IgD-negative memory B cell (primary cell): ENCODE results near the gene OBP2A. TPM values are rescaled to one million over a fixed set of nuclear protein-coding genes. Genes with fewer than 3 reads are reported as not detected.
"Not testable (repeated sequence)": the region's sequence is repeated elsewhere in the genome, so short reads cannot be mapped to it uniquely, and the experiment has no call there.

Experiments
- H3K27ac Mint-ChIP-seq, 3 donors: one replicate each; pipeline ENCODE4 v1.8.0; 2020 to 2022; ENCODE audit warnings: mild to moderate bottlenecking in 3 of 3, mixed read lengths in 3 of 3, moderate library complexity in 1 of 3
- H3K27me3 Mint-ChIP-seq: one replicate; pipeline ENCODE4 v1.8.0; 2021; ENCODE audit warnings: mixed read lengths
- H3K36me3 Mint-ChIP-seq: one replicate; pipeline ENCODE4 v1.8.0; 2020; ENCODE audit warnings: mild to moderate bottlenecking, mixed read lengths
- H3K4me1 Mint-ChIP-seq, 3 donors: one replicate each; pipeline ENCODE4 v1.8.0; 2020 to 2022; ENCODE audit warnings: mixed read lengths in 3 of 3, mild to moderate bottlenecking in 1 of 3
- H3K4me3 Mint-ChIP-seq, 4 donors: one replicate each; pipeline ENCODE4 v1.8.0; 2020 to 2022; ENCODE audit warnings: mild to moderate bottlenecking in 4 of 4, mixed read lengths in 4 of 4, moderate library complexity in 3 of 4
- H3K9me3 Mint-ChIP-seq, 3 donors: one replicate each; pipeline ENCODE4 v1.8.0; 2020 to 2021; ENCODE audit warnings: mixed read lengths in 3 of 3, mild to moderate bottlenecking in 1 of 3
- polyA plus RNA-seq: library from polyadenylated mRNA; unstranded; fragments of 300-500 nt; fragmentation: Illumina TruSeq; gene quantifications from one replicate; pipeline ENCODE4 v1.2.3, GENCODE V29; 2021

OBP2A gene, protein sequence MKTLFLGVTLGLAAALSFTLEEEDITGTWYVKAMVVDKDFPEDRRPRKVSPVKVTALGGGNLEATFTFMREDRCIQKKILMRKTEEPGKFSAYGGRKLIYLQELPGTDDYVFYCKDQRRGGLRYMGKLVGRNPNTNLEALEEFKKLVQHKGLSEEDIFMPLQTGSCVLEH
- polyA plus RNA-seq, result not detected

- H3K36me3 Mint-ChIP-seq, H3K9me3 Mint-ChIP-seq, H3K27me3 Mint-ChIP-seq, H3K27ac Mint-ChIP-seq, H3K4me1 Mint-ChIP-seq: not testable (repeated sequence)
- H3K4me3 Mint-ChIP-seq, result peak within 1 kb of the TSS in 1 of 4 donors; percentile 72
These were observed at the start of gene OBP2A for GRCh38 chr9:135545646-135546176. TSS of gene OBP2A (plus strand) at chr9:135546126. CDS start at chr9:135546181, 55 bp downstream.

- Mint-ChIP-seq H3K9me3 (no peaks in the 10 kb centered on the region), H3K4me1 (peaks cover 0 to 7% (median 4%) of the 10 kb centered on the region in 3 donors), H3K4me3 (peak overlapping the region in 3 of 4 donors; percentile 30 to 95 (median 60)), H3K27me3 (no peaks in the 10 kb centered on the region), H3K27ac (peak overlapping the region in 1 of 3 donors; percentile 76), H3K36me3 (no peaks in the 10 kb centered on the region)
These were observed 47.4 kb upstream of the OBP2A start for GRCh38 chr9:135498381-135499126.

GRCh38 chr9:135499326-135500070, 46.4 kb upstream of the OBP2A start:
- Mint-ChIP-seq H3K27me3 (no peaks in the 10 kb centered on the region), H3K9me3 (no peaks in the 10 kb centered on the region), H3K4me1 (peaks cover 0 to 7% (median 4%) of the 10 kb centered on the region in 3 donors), H3K36me3 (no peaks in the 10 kb centered on the region), H3K27ac (peak overlapping the region in 2 of 3 donors; percentile 76 to 87), H3K4me3 (peak overlapping the region; percentile 90 to 95 (median 94))

- Mint-ChIP-seq H3K27ac (peak overlapping the region in 2 of 3 donors; percentile 39 to 63), H3K4me3 (peak overlapping the region; percentile 90 to 95 (median 94)), H3K9me3 (no peaks in the 10 kb centered on the region), H3K36me3 (peaks cover 3% of the 10 kb centered on the region), H3K4me1 (peaks cover 0 to 9% (median 6%) of the 10 kb centered on the region in 3 donors), H3K27me3 (no peaks in the 10 kb centered on the region)
These were observed 45.8 kb upstream of the OBP2A start for GRCh38 chr9:135500071-135500524.

DNA sequence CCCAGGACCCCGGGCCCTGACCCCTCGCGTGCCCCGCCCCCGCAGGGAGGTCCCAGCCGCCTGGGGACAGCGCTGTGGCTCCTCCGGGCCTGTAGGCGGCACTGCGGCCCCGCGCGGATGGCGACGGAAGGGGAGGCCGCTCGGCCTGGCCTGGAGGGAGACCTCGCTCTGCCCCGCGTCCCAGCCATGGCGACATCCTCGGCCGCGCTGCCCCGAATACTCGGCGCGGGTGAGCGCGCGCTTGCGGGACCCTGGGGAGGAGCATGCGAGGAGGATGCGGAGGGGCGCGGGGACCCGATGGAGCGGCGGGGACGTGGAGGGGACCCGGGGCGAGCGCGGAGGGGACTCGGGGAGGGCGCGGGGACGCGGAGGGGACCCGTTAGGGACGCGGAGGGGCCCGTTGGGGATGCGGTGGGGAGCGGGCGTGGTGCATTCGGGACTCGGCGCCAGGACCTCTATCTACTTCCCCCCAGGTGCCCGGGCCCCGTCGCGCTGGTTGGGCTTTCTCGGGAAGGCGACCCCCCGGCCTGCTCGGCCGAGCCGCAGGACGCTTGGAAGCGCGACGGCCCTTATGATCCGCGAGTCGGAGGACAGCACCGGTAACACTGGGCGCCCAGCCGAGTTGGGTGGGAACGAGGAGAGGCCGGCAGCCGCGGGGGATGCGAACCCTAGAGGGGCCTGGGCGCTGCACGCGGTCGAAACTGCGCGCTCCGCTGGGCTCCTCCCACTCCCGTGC, 45.2 kb upstream of the OBP2A start, which contains the start of gene MRPS2:
MRPS2 (plus strand) TSS at position 158 of the 736 bp plus-strand sequence; CDS start at position 187, 29 bp downstream.
- peak within 1 kb of the TSS; percentile 90 to 95 (median 94) for H3K4me3 Mint-ChIP-seq
- no peaks in the 10 kb centered on the region for H3K9me3 Mint-ChIP-seq
- peaks cover 5% of the 10 kb centered on the region for H3K36me3 Mint-ChIP-seq
- peaks cover 0 to 9% (median 6%) of the 10 kb centered on the region in 3 donors for H3K4me1 Mint-ChIP-seq
- peak within 1 kb of the TSS; percentile 76 to 87 (median 80) for H3K27ac Mint-ChIP-seq
- no peaks in the 10 kb centered on the region for H3K27me3 Mint-ChIP-seq

GRCh38 chr9:135501261-135502167, 44.4 kb upstream of the OBP2A start:
- Mint-ChIP-seq H3K27ac (peak overlapping the region in 2 of 3 donors; percentile 76 to 80), H3K36me3 (peaks cover 5% of the 10 kb centered on the region), H3K4me1 (peaks cover 0 to 9% (median 6%) of the 10 kb centered on the region in 3 donors), H3K27me3 (no peaks in the 10 kb centered on the region), H3K4me3 (peak overlapping the region; percentile 86 to 95 (median 92)), H3K9me3 (no peaks in the 10 kb centered on the region)

DNA sequence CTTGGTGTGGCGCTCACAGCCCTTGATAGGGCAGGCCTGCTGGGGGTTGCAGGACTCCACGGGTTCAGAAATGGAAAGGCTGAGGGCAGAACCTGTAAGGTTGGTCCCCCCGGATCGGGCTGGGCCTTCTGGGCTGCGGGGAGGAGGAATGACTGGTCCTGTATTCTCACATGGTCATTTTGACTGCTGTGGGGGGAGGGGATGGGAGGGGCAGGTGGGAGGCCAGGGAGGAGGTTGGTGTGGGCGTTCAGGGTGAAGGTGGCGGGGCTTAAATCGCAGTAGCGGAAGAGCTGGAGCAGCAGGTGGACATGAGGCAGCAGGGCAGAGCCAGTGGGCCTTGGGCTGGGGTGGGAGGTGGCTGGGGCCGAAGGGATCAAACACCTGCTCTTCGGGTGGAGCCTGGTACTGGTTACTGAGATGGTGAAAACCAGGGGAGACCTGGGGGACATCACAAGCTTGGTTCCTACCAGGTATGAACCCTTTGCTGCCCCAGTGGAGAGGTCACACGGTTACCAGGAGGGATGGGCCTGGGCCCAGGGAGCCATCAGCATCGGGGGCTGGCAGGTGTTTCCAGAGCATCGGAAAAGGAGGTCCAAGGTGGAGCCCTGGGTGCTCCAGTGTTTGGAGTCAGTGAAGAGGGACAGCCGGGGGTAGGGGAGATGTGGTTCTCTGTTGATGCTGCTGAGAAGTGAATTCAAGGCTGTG, 43.6 kb upstream of the OBP2A start:
- Mint-ChIP-seq H3K27ac (peak overlapping the region in 2 of 3 donors; percentile 53 to 80), H3K36me3 (peaks cover 5% of the 10 kb centered on the region), H3K4me3 (peak overlapping the region; percentile 63 to 95 (median 88)), H3K9me3 (no peaks in the 10 kb centered on the region), H3K27me3 (no peaks in the 10 kb centered on the region), H3K4me1 (peaks cover 0 to 9% (median 6%) of the 10 kb centered on the region in 3 donors)

- no peaks in the 10 kb centered on the region for H3K27me3 Mint-ChIP-seq
- peaks cover 5% of the 10 kb centered on the region for H3K36me3 Mint-ChIP-seq
- peak overlapping the region in 2 of 3 donors; percentile 53 to 67 for H3K27ac Mint-ChIP-seq
- H3K4me1 Mint-ChIP-seq, result peaks cover 0 to 9% (median 6%) of the 10 kb centered on the region in 3 donors
- H3K4me3 Mint-ChIP-seq, result peak overlapping the region in 3 of 4 donors; percentile 8 to 80 (median 78)
- H3K9me3 Mint-ChIP-seq, result no peaks in the 10 kb centered on the region
These were observed 43.0 kb upstream of the OBP2A start for GRCh38 chr9:135502873-135503321.

DNA sequence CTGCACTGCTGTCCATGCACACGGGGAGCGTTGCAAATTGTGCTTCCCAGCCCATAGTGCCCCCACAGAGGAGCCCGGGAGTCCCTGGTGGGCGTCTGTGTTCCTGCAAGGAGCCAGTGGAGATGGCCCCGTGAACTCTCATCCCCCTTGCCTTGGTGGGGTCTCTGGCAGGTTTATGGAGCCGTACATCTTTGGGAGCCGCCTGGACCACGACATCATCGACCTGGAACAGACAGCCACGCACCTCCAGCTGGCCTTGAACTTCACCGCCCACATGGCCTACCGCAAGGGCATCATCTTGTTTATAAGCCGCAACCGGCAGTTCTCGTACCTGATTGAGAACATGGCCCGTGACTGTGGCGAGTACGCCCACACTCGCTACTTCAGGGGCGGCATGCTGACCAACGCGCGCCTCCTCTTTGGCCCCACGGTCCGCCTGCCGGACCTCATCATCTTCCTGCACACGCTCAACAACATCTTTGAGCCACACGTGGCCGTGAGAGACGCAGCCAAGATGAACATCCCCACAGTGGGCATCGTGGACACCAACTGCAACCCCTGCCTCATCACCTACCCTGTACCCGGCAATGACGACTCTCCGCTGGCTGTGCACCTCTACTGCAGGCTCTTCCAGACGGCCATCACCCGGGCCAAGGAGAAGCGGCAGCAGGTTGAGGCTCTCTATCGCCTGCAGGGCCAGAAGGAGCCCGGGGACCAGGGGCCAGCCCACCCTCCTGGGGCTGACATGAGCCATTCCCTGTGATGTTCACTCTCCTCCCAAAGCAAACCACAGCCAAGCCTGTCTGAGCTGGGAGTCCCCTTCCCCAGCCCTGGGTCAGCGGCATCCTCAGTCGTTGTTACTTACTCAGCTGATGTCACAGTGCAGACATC, 42.3 kb upstream of the OBP2A start:
- H3K9me3 Mint-ChIP-seq, result no peaks in the 10 kb centered on the region
- no peaks in the 10 kb centered on the region for H3K27me3 Mint-ChIP-seq
- peak overlapping the region in 2 of 3 donors; percentile 43 to 67 for H3K27ac Mint-ChIP-seq
- H3K4me1 Mint-ChIP-seq, result peaks cover 0 to 9% (median 6%) of the 10 kb centered on the region in 3 donors
- H3K36me3 Mint-ChIP-seq, result peaks cover 5% of the 10 kb centered on the region
- peak overlapping the region in 3 of 4 donors; percentile 12 to 80 (median 43) for H3K4me3 Mint-ChIP-seq

- Mint-ChIP-seq H3K9me3 (peaks cover 4 to 9% (median 7%) of the 10 kb centered on the region in 3 donors), H3K27ac (peak overlapping the region in 2 of 3 donors; percentile 22 to 45), H3K36me3 (peaks cover 5% of the 10 kb centered on the region), H3K27me3 (peaks cover 3% of the 10 kb centered on the region), H3K4me1 (peaks cover 0 to 9% (median 4%) of the 10 kb centered on the region in 3 donors), H3K4me3 (peak overlapping the region in 1 of 4 donors; percentile 80)
These were observed 41.4 kb upstream of the OBP2A start for GRCh38 chr9:135504262-135505243.
